ENCODE measurements around the gene TEX19.
"Not testable (repeated sequence)": the region's sequence is repeated elsewhere in the genome, so short reads cannot be mapped to it uniquely, and the experiment has no call there.

Gene TEX19

GRCh38 chr17:82382220-82382932 lies 23.3 kb downstream of the TEX19 start:
- H3K4me1 ChIP-seq (ENCODE audit: control insufficient read depth, insufficient read depth, low read length, poor library complexity, severe bottlenecking), result peaks cover 11% of the 10 kb centered on the region
- not testable (repeated sequence) for H3K9me3 ChIP-seq (ENCODE audit: control insufficient read depth, low read length); H3K36me3 ChIP-seq (ENCODE audit: control insufficient read depth, insufficient read depth, low read length); H3K27ac ChIP-seq (ENCODE audit: low read depth, low read length, severe bottlenecking); H3K4me3 ChIP-seq (ENCODE audit: extremely low read depth, insufficient read depth, low read length, poor library complexity, severe bottlenecking)
- 94 to 96% methylated on average over 11 to 16 of the region's 21 CpGs for WGBS, 2 experiments (ENCODE audit: insufficient coverage in 2 of 2)

GRCh38 chr17:82382933-82383255 lies 23.8 kb downstream of the TEX19 start:
- H3K27ac ChIP-seq (ENCODE audit: low read depth, low read length, severe bottlenecking), result no peak overlapping the region
- H3K36me3 ChIP-seq (ENCODE audit: control insufficient read depth, insufficient read depth, low read length), result no peaks in the 10 kb centered on the region
- no peak overlapping the region for H3K4me3 ChIP-seq (ENCODE audit: extremely low read depth, insufficient read depth, low read length, poor library complexity, severe bottlenecking)
- H3K4me1 ChIP-seq (ENCODE audit: control insufficient read depth, insufficient read depth, low read length, poor library complexity, severe bottlenecking), result peaks cover 11% of the 10 kb centered on the region
- 91 to 92% methylated on average over 10 to 11 of the region's 11 CpGs for WGBS, 2 experiments (ENCODE audit: insufficient coverage in 2 of 2)
- no peaks in the 10 kb centered on the region for H3K9me3 ChIP-seq (ENCODE audit: control insufficient read depth, low read length)

- WGBS, 2 experiments (ENCODE audit: insufficient coverage in 2 of 2), result 80 to 87% methylated on average over 15 to 16 of the region's 18 CpGs
Measured at GRCh38 chr17:82383411-82383810, 24.4 kb downstream of the TEX19 start.

DNA sequence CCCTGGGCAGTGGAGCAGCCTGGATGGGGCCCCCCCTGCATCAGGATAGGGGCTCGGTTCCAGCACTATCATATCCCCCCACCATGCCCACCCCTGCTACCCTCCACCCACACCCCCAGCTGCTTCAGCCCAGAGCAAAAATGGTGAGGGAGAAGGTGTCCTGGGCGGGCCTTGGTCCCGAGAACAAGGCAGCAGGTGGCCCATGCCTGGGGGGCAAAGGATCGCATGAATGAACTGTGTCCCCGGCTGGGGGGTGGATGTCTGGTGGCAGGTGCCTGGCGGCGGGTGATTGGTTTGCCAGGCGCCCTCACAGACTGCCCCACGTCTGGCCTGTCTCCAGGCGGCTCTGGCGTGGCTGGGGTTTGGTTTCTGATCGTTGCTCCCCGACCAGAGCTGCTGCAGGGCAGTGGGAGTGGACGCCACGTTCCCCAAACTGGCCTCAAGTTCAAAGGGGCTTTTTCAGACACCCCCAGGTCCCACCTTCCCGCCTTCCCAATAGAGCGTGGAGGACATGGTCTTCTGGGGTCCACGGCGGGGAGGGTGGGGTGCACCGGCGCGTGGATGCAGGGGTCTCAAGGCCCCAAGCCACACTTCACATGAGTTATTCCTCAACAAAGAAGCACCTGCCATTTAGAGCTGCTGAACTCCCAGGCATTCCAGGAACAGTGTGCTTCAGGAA lies 25.1 kb downstream of the TEX19 start:
- no peaks in the 10 kb centered on the region for H3K36me3 ChIP-seq (ENCODE audit: control insufficient read depth, insufficient read depth, low read length)
- H3K4me3 ChIP-seq (ENCODE audit: extremely low read depth, insufficient read depth, low read length, poor library complexity, severe bottlenecking), result no peak overlapping the region
- no peak overlapping the region for H3K27ac ChIP-seq (ENCODE audit: low read depth, low read length, severe bottlenecking)
- WGBS, 2 experiments (ENCODE audit: insufficient coverage in 2 of 2), result 82 to 92% methylated on average over 16 to 20 of the region's 22 CpGs
- peaks cover 11% of the 10 kb centered on the region for H3K4me1 ChIP-seq (ENCODE audit: control insufficient read depth, insufficient read depth, low read length, poor library complexity, severe bottlenecking)
- H3K9me3 ChIP-seq (ENCODE audit: control insufficient read depth, low read length), result no peaks in the 10 kb centered on the region

More at GRCh38 chr17:82383411-82383810, 24.4 kb downstream of the TEX19 start:
- Histone ChIP-seq H3K9me3 (ENCODE audit: control insufficient read depth, low read length) (no peaks in the 10 kb centered on the region), H3K4me1 (ENCODE audit: control insufficient read depth, insufficient read depth, low read length, poor library complexity, severe bottlenecking) (peaks cover 11% of the 10 kb centered on the region), H3K36me3 (ENCODE audit: control insufficient read depth, insufficient read depth, low read length) (no peaks in the 10 kb centered on the region), H3K27ac (ENCODE audit: low read depth, low read length, severe bottlenecking) (no peak overlapping the region), H3K4me3 (ENCODE audit: extremely low read depth, insufficient read depth, low read length, poor library complexity, severe bottlenecking) (no peak overlapping the region)

- no peak overlapping the region for H3K27ac ChIP-seq (ENCODE audit: low read depth, low read length, severe bottlenecking)
- H3K9me3 ChIP-seq (ENCODE audit: control insufficient read depth, low read length), result no peaks in the 10 kb centered on the region
- H3K4me3 ChIP-seq (ENCODE audit: extremely low read depth, insufficient read depth, low read length, poor library complexity, severe bottlenecking), result no peak overlapping the region
- H3K36me3 ChIP-seq (ENCODE audit: control insufficient read depth, insufficient read depth, low read length), result no peaks in the 10 kb centered on the region
- 70 to 75% methylated on average over 25 to 26 of the region's 26 CpGs for WGBS, 2 experiments (ENCODE audit: insufficient coverage in 2 of 2)
- peaks cover 11% of the 10 kb centered on the region for H3K4me1 ChIP-seq (ENCODE audit: control insufficient read depth, insufficient read depth, low read length, poor library complexity, severe bottlenecking)
Measured at GRCh38 chr17:82384730-82385481, 25.9 kb downstream of the TEX19 start.

- Histone ChIP-seq H3K4me1 (ENCODE audit: control insufficient read depth, insufficient read depth, low read length, poor library complexity, severe bottlenecking) (peaks cover 11% of the 10 kb centered on the region), H3K27ac (ENCODE audit: low read depth, low read length, severe bottlenecking) (no peak overlapping the region), H3K36me3 (ENCODE audit: control insufficient read depth, insufficient read depth, low read length) (no peaks in the 10 kb centered on the region), H3K4me3 (ENCODE audit: extremely low read depth, insufficient read depth, low read length, poor library complexity, severe bottlenecking) (no peak overlapping the region), H3K9me3 (ENCODE audit: control insufficient read depth, low read length) (no peaks in the 10 kb centered on the region)
- WGBS, 2 experiments (ENCODE audit: insufficient coverage in 2 of 2), result 40 to 50% methylated on average over 10 to 16 of the region's 26 CpGs
Measured at GRCh38 chr17:82385559-82386254, 26.7 kb downstream of the TEX19 start.

DNA sequence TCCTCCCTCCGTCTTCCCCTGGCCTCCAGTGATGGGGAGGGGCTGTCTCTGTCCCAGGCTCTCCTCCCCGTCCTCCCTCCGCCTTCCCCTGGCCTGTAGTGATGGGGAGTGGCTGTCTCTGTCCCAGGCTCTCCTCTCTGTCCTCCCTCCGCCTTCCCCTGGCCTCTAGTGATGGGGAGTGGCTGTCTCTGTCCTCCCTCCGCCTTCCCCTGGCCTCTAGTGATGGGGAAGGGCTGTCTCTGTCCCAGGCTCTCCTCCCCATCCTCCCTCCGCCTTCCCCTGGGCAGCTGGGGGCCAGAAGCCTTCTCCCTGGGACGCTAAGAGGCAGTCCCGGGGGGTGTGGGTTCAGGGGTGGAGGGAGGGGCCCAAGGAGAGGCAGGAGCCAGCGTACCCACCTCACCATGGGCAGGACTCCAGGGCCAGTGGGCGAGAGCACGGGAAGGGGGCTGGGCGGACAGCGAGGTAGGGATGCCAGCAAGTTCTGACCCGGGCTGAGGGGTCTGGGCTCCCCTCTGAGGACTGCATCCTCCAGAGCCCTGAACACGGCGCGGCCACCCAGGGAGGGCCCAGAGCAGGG lies 27.3 kb downstream of the TEX19 start:
- WGBS, 2 experiments (ENCODE audit: insufficient coverage in 2 of 2), result 78 to 86% methylated on average over 10 of the region's 17 CpGs
- H3K36me3 ChIP-seq (ENCODE audit: control insufficient read depth, insufficient read depth, low read length), result no peaks in the 10 kb centered on the region
- no peaks in the 10 kb centered on the region for H3K9me3 ChIP-seq (ENCODE audit: control insufficient read depth, low read length)
- no peak overlapping the region for H3K27ac ChIP-seq (ENCODE audit: low read depth, low read length, severe bottlenecking)
- no peak overlapping the region for H3K4me3 ChIP-seq (ENCODE audit: extremely low read depth, insufficient read depth, low read length, poor library complexity, severe bottlenecking)
- peaks cover 11% of the 10 kb centered on the region for H3K4me1 ChIP-seq (ENCODE audit: control insufficient read depth, insufficient read depth, low read length, poor library complexity, severe bottlenecking)

DNA sequence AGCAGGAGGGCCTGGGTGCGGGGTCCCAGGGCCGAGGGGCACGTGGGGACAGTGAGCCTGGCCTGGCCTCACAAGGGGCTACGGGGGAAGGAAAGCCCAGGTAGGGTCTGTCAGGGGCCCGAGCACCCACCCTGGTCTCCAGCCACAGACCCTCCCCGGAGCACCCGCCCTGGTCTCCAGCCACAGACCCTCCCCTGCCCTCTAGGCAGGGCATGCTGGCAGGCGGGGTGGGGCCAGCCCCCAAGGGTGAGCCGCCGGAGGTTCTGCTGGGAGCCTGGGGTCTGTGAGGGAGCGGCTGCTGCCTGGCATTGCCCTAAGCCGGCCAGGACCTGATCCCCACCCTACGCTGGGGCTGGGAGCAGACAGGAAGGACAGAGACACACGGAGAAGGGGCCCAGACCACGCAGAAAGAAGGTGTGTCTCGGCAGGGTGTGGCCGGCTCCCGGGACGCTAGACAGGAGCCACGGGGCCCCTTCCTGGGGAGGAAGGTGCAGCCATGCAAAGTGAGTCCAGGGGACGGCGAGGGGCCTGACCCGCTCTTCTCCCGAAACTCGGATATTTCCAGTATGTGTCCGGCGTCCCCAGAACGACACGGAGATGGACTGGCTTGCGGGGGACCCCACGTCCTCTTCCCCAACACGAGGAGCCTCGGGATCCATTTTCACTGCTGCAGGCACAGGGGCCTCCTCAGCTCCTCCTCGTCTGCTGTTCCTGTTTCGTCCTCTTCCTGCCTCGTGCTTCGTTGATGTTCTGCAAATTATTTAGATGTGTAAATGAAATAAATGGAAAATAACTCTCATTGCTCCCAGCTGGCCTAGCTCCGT lies 28.0 kb downstream of the TEX19 start:
- H3K27ac ChIP-seq (ENCODE audit: low read depth, low read length, severe bottlenecking), result no peak overlapping the region

DNA sequence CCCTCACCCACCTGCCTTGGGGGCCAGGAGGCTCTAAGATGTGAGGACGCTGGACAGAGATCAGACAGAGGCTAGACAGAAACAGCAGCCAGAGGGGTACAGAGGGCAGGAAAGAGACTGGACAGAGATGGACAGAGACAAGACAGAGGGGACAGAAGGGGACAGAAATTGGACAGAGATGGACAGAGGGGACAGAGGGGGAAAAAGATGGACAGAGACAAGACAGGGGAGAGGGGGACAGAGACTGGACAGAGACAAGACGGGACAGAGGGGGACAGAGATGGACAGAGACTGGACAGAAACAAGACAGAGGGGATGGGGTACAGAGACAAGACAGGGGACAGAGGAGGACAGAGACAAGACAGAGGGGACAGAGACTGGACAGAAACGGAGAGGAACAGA lies 28.7 kb downstream of the TEX19 start:
- peaks cover 11% of the 10 kb centered on the region for H3K4me1 ChIP-seq (ENCODE audit: control insufficient read depth, insufficient read depth, low read length, poor library complexity, severe bottlenecking)
- H3K36me3 ChIP-seq (ENCODE audit: control insufficient read depth, insufficient read depth, low read length), result no peaks in the 10 kb centered on the region
- no peak overlapping the region for H3K4me3 ChIP-seq (ENCODE audit: extremely low read depth, insufficient read depth, low read length, poor library complexity, severe bottlenecking)
- 82 to 92% methylated on average over 3 of the region's 3 CpGs for WGBS, 2 experiments (ENCODE audit: insufficient coverage in 2 of 2)
- H3K9me3 ChIP-seq (ENCODE audit: control insufficient read depth, low read length), result no peaks in the 10 kb centered on the region
- H3K27ac ChIP-seq (ENCODE audit: low read depth, low read length, severe bottlenecking), result no peak overlapping the region

More for the DNA sequence above, 28.0 kb downstream of the TEX19 start:
- Histone ChIP-seq H3K9me3 (ENCODE audit: control insufficient read depth, low read length) (no peaks in the 10 kb centered on the region), H3K4me1 (ENCODE audit: control insufficient read depth, insufficient read depth, low read length, poor library complexity, severe bottlenecking) (peaks cover 11% of the 10 kb centered on the region), H3K4me3 (ENCODE audit: extremely low read depth, insufficient read depth, low read length, poor library complexity, severe bottlenecking) (no peak overlapping the region), H3K36me3 (ENCODE audit: control insufficient read depth, insufficient read depth, low read length) (no peaks in the 10 kb centered on the region)
- 84 to 86% methylated on average over 30 to 32 of the region's 38 CpGs for WGBS, 2 experiments (ENCODE audit: insufficient coverage in 2 of 2)
